Heart left ventricle (tissue), 13 donors: Measurements from ENCODE around the gene MARS1.
"Not testable (repeated sequence)": the region's sequence is repeated elsewhere in the genome, so short reads cannot be mapped to it uniquely, and the experiment has no call there.

Experiments used
- POLR2A ChIP-seq, 2 donors: fragments of 450-650 bp; IDR thresholded peaks; one replicate each; pipeline ENCODE4 v1.6.1; 2017; ENCODE audit warnings: antibody characterized with exemption in 2 of 2, mild to moderate bottlenecking in 2 of 2, moderate library complexity in 2 of 2
- TF ChIP-seq, protein P1 (sequence below), 12 donors: fragments of 200-600 bp; sonication (generic) in 4 of 12; IDR thresholded peaks; one replicate each; pipeline versions ENCODE4 v1.5.0 to v1.8.0; 2018 to 2022; ENCODE audit warnings: antibody characterized with exemption in 12 of 12, mild to moderate bottlenecking in 5 of 12
- donor health status: ischemic (EF 13 %, LVEDD 7.1; RV severe dilation, severe dysfunction).
- donor health status: DM: no; HTN: yes; CAD: no.
- donor health status: DM: no; HTN: no; CAD: no.
- donor health status: ischemic (EF 25% LVEDD 6.9; RV normal size, moderate dysfunction).
- donor health status: ischemic (EF 25% LVEDD 5.7; RV mildly dilated, moderate dysfunction).
- donor health status: ischemic (EF 35%, LVEDD 5.7; RV mildly dilated, moderate dysfunction).
- donor health status: nonischemic (EF 11% LVEDD 7.7; RV severe dilation, severe dysfunction).
- donor health status: DM: yes; HTN: yes; CAD: no.
- donor health status: PGD.
- donor health status: ischemic (EF 29% LVEDD 5.4; RV normal size, mild dysfunction).
- donor health status: nonischemic (EF 23%, LVEDD 6.1; RV moderate dilation, normal function).

DNA sequence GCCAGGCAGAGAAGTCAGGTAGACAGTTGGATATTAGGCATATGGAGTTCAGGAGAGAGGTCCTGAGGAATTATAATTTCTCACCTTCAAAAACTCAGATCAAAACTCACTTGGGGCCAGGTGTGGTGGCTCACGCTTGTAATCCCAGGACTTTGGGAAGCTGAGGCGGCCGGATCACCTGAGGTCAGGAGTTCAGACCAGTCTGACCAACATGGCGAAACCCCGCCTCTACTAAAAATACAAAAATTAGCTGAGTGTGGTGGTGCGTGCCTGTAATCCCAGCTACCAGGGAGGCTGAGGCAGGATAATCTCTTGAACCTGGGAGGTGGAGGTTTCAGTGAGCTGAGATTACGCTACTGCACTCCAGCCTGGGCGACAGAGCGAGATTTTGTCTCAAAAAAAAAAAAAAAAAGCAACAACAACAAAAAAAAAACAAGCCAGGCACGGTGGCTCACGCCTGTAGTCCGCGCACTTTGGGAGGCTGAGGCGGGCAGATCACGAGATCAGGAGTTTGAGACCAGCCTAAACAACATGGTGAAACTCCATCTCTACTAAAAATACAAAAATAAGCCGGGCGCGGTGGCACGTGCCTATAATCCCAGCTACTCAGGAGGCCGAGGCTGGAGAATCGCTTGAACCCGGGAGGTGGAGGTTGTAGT lies 14.6 kb downstream of the MARS1 start:
- TF ChIP-seq, protein P1, sequence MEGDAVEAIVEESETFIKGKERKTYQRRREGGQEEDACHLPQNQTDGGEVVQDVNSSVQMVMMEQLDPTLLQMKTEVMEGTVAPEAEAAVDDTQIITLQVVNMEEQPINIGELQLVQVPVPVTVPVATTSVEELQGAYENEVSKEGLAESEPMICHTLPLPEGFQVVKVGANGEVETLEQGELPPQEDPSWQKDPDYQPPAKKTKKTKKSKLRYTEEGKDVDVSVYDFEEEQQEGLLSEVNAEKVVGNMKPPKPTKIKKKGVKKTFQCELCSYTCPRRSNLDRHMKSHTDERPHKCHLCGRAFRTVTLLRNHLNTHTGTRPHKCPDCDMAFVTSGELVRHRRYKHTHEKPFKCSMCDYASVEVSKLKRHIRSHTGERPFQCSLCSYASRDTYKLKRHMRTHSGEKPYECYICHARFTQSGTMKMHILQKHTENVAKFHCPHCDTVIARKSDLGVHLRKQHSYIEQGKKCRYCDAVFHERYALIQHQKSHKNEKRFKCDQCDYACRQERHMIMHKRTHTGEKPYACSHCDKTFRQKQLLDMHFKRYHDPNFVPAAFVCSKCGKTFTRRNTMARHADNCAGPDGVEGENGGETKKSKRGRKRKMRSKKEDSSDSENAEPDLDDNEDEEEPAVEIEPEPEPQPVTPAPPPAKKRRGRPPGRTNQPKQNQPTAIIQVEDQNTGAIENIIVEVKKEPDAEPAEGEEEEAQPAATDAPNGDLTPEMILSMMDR (IDR thresholded peaks at IDR 0.05), result not testable (repeated sequence)
- not testable (repeated sequence) for TF ChIP-seq POLR2A (IDR thresholded peaks at IDR 0.05)
